ENCODE measurements around the gene KIF1A.
A peak's percentile ranks its signal among the peaks of the same experiment; 100 is the strongest.
"Not testable (repeated sequence)": the region's sequence is repeated elsewhere in the genome, so short reads cannot be mapped to it uniquely, and the experiment has no call there.

The KIF1A gene

DNA sequence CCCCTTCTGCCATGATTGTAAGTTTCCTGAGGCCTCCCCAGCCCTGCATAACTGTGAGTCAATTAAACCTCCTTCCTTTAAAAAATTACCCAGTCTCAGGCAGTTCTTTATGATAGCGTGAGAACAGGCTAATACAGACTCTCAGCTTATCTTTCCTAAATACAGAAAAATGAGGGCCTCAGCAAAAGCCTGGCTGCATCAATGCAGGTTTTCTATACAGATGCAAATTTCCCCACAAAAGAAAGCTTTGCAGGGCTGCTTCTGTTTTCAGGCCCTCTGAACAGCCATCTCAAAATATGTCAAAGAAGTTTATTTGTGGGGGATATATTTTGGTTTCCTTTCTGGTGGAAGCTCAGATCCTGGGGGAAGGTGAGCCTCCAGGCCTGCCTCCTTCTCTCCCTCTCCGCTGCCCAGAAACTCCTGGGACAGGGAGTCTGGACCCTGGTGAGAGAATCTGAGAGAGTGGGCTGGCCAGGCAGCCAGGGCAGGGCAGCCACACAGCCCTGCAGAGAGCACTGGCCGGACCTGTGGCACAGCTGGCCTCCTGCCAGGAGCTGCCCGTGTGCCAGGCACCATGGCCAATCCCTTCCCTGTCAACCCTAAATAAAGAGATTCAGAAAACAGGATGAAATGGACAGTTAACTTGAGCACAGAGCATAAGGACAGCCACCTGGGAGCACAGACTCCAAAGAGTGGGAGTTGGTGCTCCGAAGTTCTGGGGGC, 27.0 kb upstream of the KIF1A start:
- no peak for DNase-seq (ENCODE audit: low read depth in 2 of 3, low spot score in 1 of 3)

DNA sequence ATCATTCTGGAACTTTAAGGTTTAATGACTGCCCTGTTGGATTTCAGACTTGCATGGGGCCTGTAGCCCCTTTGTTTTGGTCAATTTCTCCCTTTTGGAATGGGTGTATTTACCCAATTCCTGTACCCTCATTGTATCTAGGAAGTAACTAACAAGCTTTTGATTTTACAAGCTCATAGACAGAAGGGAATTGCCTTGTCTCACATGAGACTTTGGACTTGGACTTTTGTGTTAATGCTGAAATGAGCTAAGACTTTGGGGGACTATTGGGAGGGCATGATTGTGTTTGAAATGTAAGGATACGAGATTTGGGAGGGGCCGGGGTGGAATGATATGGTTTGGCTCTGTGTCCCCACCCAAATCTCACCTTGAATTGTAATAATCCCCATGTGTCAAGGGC, 26.3 kb upstream of the KIF1A start:
- not testable (repeated sequence) for DNase-seq (ENCODE audit: low read depth in 2 of 3, low spot score in 1 of 3)

DNA sequence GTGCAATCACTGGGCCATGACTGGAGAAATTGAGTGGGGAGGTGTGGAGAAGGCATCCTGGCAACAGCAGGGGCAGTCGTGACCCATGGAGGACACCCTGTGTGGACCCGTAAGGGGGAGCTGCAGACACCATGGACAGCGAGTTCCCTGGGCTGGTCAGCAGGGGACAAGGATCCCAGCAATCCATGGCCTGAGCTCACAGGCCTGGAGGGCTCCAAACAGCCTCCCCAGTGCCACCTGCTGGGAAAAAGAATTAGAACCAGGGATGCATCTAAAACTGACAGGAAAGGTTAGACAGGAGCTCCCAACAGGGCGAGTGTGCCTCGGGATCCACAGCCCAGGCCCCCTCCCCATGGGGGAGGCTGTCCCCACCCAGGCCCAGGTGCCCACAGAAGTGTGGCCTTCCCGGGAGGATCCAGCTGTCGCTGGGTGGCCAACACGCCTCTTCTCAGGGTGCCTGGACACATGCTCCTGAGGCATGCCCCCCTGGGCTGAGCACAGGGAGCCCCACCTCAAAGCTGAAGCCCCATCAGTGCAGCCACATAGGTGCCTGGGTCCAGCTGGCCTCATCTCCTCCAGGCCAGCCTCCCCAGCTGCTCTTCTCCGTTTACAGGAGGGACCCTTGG, 20.5 kb upstream of the KIF1A start:
- no peak for DNase-seq (ENCODE audit: low read depth in 2 of 3, low spot score in 1 of 3)

DNA sequence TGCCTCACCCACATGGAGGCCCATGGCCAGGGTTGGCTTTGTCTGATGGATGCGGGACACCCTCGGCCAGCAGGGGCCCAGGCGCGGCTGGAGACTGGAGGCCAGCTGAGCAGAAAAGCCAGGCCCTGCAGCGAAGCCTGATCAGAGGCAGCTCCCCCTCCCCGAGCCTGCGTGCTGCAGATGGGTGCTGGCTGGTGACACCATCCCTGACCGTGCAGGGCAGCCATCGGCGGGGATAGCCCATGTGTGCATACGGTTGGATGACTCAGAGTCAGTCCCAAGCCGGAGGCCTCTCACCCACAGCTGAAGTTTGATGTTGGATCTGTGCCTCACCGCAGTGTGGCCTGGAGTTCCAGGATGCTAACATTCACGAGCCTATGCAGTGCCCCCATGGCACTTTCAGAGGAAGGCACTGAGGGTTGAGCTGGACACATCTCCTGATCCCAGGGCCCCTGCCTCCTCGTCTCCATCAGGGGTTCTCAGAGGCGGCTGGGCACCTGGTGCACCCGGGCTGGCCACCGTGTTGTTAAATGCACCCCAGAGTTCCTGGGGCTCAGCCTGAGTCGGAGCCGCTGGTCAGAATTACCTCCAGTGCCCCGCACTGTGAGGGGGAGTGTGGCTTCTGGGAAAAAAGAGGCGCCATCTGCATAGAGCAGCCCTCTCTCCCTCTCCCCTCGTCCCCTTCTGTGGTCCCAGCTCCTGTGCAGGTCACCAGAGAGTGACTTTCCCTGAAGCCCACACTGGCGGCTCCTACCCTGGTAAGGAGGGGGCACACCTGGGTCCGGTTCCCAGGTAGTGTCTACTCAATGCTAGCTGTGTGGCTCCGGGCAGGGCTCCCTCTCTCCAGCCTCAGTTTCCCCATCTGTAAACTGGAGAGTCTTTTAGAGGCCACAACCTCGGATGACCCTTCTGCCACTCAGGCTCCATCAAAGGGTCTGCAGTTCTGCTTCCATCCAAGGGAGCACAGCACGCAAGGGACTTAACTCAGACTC, 19.4 kb upstream of the KIF1A start:
- DNase-seq (ENCODE audit: low read depth in 2 of 3, low spot score in 1 of 3) = no peak

DNA sequence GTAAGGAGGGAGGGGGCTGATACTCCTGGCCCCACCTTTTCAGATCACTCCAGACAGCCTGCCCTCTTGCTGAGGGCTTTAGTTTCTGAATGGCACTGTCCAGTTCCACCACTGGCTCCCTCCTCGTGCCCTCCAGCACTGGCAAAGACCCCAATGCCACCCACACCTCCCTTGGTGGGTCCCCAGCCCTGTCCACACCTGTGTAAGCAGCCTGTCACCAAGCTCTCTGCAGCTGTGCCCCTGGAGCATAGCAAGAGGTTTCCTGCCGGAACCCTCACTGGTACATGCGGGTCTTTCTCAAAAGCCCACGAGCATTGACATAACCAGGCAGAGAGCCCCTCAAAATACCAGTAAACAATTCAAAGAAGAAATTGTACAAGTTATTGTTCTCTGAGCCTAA, 17.6 kb upstream of the KIF1A start:
- no peak for DNase-seq (ENCODE audit: low read depth in 2 of 3, low spot score in 1 of 3)

DNA sequence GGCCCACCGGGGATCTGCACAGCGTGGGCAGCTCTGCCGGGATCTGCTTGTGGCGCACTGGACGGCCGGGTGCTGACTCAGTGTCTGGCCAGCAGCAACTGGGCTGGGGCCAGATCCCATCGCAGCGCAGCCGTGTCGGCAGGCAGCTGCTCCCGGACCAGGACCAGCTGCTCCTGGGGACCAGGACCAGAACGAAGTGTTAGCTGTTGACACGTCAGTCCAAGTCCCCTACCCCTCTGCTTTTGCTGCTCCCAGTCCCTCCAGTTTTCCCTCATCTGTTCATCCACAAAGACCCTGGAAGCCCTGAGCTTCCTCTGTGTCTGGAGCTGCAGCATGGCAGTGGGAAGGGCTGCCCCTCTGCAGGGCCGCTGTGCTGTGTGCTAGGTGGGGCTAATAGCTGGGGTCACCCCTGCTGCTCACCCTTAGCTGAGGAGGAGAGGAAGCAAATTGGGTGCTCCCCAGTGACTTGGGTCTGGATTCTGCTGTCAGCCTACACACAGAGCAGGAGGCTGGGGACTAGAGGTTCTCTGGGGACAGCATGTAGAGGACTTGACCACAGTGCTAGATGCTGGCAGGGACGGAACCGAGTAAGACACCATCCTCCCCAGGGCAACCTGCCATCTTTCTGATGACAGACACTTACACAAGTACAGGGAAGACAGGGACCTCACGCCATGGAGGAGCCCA, 16.9 kb upstream of the KIF1A start:
- no peak for DNase-seq (ENCODE audit: low read depth in 2 of 3, low spot score in 1 of 3)

DNA sequence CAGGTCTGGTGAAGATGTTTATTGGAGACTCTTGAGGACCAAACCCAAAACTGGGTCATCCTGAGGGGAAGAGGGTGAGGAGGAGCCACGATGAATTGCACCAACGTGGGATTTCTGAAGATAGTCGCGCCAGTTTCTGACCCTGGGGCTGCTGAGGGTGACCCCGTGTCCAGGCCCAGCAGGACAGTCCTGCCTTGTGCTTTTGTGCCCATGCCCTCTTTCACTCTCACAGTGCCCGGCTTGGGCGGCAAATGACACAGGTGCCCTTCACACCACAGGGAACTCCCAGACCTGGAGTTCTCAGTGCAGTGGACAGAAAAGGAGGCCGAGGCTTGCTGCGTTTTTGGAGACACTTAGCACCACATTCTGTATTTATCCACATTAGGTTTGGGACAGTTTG, 15.5 kb upstream of the KIF1A start:
- DNase-seq (ENCODE audit: low read depth in 2 of 3, low spot score in 1 of 3) = no peak

DNA sequence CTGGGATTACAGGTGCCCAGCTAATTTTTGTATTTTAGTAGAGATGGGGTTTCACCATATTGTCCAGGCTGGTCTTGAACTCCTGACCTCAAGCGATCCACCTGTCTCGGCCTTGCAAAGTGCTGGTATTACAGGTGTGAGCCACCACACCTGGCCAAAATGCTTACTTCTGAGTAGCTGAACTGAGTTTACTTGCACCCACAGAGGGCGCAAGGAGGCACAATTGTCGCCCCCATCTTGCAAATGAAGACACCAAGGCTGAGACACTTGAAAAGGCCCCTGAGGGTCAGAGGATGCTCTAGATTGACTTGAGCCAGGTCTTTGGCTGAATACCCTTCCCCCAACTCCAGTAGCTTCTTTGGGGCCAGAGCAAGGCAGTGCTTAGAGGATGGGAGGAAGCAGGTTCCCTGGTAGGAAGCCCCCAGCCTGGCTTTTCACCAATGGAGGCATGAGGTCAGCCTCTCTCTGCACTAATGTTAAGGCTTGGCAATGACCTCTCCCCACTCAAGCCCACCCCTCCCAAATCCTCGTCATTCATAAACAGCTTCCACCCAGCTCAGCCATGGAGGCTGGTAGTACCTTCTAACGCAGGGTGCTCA, 14.5 kb upstream of the KIF1A start:
- no peak for DNase-seq (ENCODE audit: low read depth in 2 of 3, low spot score in 1 of 3)

DNA sequence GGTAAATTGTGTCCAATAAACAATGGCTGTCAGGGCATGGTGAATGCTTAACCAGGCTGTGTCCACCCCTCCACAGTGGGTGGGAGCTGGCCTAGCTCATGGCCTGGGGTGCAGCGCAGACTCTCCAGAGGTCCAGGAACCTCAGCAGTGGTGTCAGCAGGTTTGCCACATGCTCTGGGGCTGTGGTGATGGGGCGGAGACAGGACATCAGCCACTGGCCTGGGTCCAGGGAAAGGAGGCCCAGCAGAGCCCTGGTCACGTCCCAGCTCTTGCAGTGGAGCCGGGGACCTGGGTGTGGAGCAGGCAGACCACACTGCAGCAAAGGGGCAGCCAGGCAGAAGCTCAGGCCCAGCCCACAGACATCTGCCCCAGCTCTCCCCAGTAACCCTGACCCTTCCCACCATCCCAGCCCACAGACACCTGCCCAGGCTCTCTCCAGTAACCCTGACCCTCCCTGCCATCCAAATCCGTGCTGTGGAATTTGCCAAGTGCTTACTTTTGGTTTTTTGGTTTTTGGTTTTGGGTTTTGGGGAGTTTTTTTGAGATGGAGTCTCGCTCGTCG, 13.8 kb upstream of the KIF1A start:
- DNase-seq (ENCODE audit: low read depth in 2 of 3, low spot score in 1 of 3) = no peak

DNA sequence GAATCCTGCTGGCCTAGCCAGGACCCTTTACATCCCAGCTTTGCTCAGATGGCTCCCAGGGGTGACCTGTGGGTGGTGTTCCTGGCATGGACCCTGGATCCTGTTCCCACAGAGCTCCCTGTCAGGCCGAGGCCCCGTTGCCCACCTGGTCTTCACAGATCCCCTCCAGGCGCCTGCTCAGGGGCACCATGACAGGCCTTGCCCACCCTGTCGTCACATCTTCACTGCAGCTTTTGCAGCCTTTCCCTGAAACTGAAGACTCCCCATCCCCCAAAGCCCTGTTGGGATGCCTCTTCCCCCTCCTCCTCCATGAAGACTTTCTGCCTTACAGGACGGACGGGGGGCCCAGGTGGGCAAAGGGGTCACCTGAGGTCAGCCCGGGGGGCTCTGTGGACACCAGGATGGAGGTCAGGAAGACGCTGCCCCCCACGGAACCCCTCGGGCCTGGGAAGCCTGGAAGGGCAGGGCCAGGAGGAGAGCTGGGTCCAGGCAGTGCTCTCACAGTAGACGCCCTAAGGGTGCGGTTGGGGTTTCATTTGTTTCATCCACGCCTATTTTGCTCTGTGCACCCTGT, 13.0 kb upstream of the KIF1A start:
- DNase-seq (ENCODE audit: low read depth in 2 of 3, low spot score in 1 of 3) = no peak

DNA sequence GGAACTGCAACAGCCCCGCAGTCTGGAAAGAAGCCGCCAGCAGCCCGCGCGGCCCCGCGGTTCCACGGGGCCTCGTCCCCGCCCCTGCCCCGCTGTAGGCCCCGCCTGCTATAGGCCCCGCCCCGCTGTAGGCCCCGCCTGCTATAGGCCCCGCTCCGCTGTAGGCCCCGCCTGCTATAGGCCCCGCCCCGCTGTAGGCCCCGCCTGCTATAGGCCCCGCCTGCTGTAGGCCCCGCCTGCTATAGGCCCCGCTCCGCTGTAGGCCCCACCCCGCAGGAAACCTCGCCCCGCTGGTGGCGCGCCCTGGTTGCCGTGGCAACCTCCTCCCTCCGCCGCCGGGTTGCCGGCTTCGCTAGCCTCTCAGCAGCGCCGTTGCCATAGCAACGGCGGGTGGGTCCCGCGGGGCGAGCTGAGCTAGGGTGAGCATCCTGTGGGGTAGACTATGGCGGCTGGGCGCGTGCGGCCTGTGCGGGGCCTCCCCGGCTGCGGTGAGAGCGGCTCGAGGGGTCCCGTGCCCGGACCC, 12.2 kb upstream of the KIF1A start:
- peak; percentile 92 to 95 (median 95) for DNase-seq (ENCODE audit: low read depth in 2 of 3, low spot score in 1 of 3)

DNA sequence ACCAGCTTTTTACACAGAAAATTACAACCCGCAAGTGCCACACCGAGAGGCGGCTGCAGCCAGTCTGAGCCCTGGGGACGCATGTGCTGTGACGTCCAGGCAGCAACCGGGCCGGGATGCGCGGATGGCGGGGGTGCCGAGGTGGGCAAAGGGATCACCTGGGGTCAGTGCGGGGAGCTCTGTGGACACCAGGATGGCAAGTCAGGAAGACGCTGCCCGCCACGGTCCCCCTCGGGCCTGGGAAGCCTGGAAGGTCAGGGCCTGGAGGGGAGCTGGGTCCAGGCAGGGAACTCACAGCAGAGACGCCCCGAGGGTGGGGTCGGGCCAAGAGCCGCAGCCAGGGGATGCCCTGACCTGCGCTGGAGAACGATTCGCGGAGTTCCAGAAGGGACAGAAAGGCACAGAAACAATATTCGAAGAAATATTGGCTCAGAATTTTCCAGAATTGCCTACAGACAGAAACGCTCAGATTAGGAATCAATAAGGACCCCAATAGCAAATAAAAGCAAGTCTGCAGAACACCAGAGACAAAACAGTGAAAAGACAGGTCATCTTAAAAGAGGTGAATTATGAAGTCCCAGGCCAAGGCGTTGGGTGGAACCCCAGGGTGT, 11.7 kb upstream of the KIF1A start:
- DNase-seq (ENCODE audit: low read depth in 2 of 3, low spot score in 1 of 3) = no peak

DNA sequence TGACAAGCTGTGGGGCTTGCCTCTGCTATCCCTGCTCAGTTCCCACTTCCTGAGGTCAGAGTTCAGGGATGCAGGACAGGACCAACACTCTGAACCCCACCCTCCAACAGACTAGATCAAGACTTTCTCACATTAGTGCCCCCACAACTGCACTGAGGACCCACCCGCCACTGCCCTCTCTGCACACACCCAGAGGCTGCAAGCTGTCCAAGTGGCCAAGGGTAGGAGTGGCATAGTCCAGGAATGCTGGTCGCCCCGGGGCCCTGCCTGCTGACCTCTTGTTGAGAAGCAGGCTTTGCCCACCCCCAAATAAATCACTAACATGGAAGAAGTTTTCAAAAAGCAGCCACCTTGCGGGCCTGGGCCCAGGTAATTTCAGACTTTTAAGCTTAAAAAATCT, 5.5 kb upstream of the KIF1A start:
- DNase-seq (ENCODE audit: low read depth in 2 of 3, low spot score in 1 of 3) = no peak

DNA sequence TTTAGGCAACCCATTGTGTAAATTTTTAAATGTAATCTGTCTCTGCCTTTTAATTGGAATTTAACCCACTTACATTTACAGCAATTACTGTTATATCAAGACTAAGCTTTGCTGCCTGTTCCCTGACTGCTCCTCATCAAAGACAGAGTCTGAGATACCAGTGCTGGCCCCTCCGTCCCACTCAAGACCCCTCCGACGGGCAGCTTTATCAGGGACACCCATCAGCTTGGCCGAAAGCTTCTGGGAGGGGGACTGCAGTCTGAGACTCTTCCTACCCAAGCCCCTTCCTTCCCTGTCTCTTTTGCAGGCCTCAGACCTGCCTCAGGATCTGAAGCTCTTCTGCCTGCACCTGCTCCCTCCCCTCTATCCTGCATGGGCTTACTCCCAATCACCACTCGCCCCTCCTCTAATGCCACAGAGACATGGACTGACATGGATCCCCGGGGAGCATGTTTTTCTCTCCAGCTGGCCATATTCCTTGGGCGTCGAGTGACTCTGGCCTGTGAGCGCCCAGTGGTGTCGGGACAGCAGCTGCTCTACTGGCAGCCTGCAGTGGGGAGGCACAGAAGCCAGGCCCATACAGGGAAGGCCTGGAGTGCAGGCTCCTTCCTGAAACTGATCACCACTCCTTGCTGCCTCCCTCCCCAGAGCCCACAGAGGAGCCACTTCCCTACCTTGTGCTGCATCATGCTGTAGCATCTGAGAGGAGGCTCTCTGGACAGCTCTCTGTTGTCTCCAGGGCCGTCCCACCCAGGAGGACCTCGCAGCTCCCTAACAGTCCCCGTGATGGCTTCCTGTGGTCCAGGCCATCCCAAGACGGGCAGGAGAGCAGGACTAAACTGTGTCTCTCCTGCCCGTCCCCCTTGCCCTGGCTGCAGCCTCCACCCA, 3.7 kb upstream of the KIF1A start:
- no peak for DNase-seq (ENCODE audit: low read depth in 2 of 3, low spot score in 1 of 3)

DNA sequence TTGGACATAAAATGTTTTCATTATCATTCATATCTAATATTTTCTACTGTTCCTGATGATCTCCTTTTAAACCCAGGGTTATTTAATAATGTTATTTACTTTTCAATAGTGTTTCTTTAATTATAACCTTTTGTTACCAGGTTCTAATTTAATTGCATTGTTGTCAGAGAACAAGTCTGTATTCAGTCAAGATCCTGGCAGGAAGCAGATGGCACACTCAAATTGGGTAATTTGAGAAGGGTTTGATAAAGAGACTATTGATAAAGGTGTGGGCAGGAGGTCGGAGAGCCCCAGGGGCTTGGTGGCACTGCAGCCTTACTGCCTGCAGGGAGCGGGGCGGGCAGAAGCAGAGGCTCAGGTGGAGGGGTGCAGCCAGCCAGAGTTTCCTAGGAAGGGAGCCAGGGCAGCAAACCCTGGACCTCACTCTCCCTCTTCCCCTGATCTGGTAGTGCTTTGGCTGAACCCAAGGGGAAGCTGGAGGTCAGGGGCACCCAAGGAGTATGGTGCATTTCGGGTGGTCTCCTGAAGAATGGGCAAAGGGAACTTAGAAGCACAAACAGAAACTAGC, 2.3 kb upstream of the KIF1A start:
- no peak for DNase-seq (ENCODE audit: low read depth in 2 of 3, low spot score in 1 of 3)

DNA sequence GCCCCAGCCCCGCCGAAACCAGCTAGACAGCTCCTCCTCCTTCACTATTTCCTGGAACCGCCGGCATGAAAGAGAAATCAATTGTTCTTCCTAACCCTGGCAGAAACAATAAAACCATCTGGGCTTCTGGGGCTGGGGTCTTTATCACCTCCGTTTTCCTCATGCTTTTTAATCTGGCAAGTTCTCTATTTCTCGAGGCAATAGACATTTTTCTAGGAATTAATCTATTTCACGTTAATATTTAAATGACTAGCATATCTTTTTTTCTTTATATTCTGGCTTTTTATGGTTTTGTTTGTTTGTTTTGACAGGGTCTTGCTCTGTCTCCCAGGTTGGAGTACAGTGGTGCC, 1.4 kb upstream of the KIF1A start:
- DNase-seq (ENCODE audit: low read depth in 2 of 3, low spot score in 1 of 3) = no peak

DNA sequence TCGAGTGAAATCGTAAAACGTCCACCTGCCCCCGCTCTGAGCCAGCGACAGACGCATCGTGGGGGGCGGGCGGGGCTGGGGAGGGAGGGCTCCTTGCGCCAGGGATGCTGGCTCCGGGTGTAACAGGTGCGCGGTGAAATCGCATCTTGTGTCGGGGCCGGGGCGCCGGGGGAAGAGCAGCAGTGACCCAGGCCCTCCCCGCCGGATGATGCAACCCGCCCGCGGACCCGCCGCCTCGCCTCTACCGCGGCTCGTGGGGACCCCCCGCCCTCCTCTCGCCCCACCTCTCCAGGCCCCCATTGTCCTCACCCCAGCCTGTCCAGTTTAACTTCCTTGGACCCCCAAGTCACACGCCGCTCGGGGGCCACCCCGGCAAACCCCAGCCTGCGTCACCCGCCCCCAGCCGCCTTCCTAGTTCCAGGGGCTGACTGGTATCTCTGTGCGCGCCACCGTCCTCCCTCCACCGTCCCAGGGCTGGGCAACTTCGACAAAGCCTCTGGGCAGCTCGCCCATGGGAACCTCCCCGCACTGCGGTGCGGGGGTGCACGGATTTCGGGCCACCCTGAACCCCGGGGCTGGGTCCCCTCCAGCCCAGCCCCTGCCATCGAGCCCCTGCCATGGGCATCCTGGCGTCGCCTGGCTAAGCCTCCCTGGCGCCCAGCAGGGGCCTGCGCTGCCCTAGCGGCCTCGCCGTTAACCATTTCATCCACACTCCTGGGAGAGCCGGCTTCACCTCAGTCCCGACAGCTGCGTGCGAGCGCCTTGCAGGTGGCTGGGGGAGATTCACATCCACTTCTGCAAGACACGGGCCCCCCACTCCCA, 799 bp upstream of the KIF1A start:
- no peak for DNase-seq (ENCODE audit: low read depth in 2 of 3, low spot score in 1 of 3)
